SK-N-SH (cell line): ENCODE results near the gene RASA3. TPM values are rescaled to one million over a fixed set of nuclear protein-coding genes. Genes with fewer than 3 reads are reported as not detected.

Experiments
- CTCF ChIA-PET: fragments of 300-600, 350-600 bp; formaldehyde crosslinking; extraction: SDS; loops from one replicate; lab custom pipeline; 2021; lab: Yijun Ruan, JAX
- POLR2A ChIA-PET: fragments of 350-600 bp; sonication (Branson Sonifier 250); formaldehyde crosslinking; extraction: SDS; loops from one replicate; lab custom pipeline; 2020; ENCODE audit warnings: antibody characterized with exemption, inconsistent platforms; lab: Yijun Ruan, JAX
- DNase-seq: peaks from one replicate; pipeline ENCODE4 v3.0.0; 2012
- H2AFZ ChIP-seq: fragments of 200-600 bp; sonication (generic); 2 replicates; pipeline ENCODE4 v1.8.1; 2016; ENCODE audit warnings: antibody characterized with exemption, mild to moderate bottlenecking, low read depth
- H3F3A ChIP-seq: fragments of 200-600 bp; sonication (generic); replicated peaks from 2 replicates; pipeline ENCODE3; 2016; ENCODE audit warnings: antibody characterized with exemption, mild to moderate bottlenecking; ENCODE audit not compliant: insufficient read depth
- H3K27ac ChIP-seq, 2 experiments: fragments of 200-500 bp in 1 of 2; fragments of 200-600 bp in 1 of 2; sonication (Bioruptor generic) in 1 of 2; sonication (generic), shearing (Covaris generic) in 1 of 2; 2 replicates each; pipeline versions ENCODE4 v1.5.1 to v1.6.1; 2014 to 2016; ENCODE audit warnings: low read depth in 2 of 2, inconsistent platforms in 1 of 2, low read length in 1 of 2, mild to moderate bottlenecking in 1 of 2, mixed read lengths in 1 of 2
- H3K27me3 ChIP-seq: fragments of 200-600 bp; sonication (generic), shearing (Covaris generic); 2 replicates; pipeline ENCODE4 v1.6.1; 2016; ENCODE audit warnings: mixed run types; ENCODE audit not compliant: insufficient read depth
- H3K36me3 ChIP-seq, 2 experiments: fragments of 200-500 bp in 1 of 2; fragments of 200-600 bp in 1 of 2; sonication (Bioruptor generic) in 1 of 2; sonication (generic) in 1 of 2; replicated peaks in 1 of 2; 2 replicates each; pipeline versions ENCODE3 to v1.5.1; 2014 to 2016; ENCODE audit warnings: low read length in 1 of 2, mild to moderate bottlenecking in 1 of 2; ENCODE audit not compliant: insufficient read depth in 2 of 2, control insufficient read depth in 1 of 2
- H3K4me1 ChIP-seq, 2 experiments: fragments of 200-500 bp in 1 of 2; fragments of 200-600 bp in 1 of 2; sonication (Bioruptor generic) in 1 of 2; sonication (generic), shearing (Covaris generic) in 1 of 2; 2 replicates each; pipeline versions ENCODE4 v1.5.1 to v1.6.1; 2014 to 2016; ENCODE audit warnings: low read depth in 1 of 2, low read length in 1 of 2, mixed run types in 1 of 2; ENCODE audit not compliant: insufficient read depth in 2 of 2, control insufficient read depth in 1 of 2
- H3K4me2 ChIP-seq: fragments of 200-600 bp; sonication (generic), shearing (Covaris generic); 2 replicates; pipeline ENCODE4 v1.6.1; 2017; ENCODE audit warnings: mixed run types
- H3K4me3 ChIP-seq, 2 experiments: fragments of 200-500 bp in 1 of 2; fragments of 200-600 bp in 1 of 2; sonication (Bioruptor generic) in 1 of 2; sonication (generic), shearing (Covaris generic) in 1 of 2; 2 replicates each; pipeline versions ENCODE4 v1.5.1 to v1.8.1; 2014 to 2016; ENCODE audit warnings: low read depth in 2 of 2, inconsistent platforms in 1 of 2, low read length in 1 of 2, mild to moderate bottlenecking in 1 of 2, mixed read lengths in 1 of 2, moderate library complexity in 1 of 2
- H3K79me2 ChIP-seq: fragments of 200-600 bp; sonication (generic); 2 replicates; pipeline ENCODE4 v1.8.1; 2017; ENCODE audit warnings: mild to moderate bottlenecking; ENCODE audit not compliant: insufficient read depth
- H3K9ac ChIP-seq: fragments of 200-600 bp; sonication (generic); 2 replicates; pipeline ENCODE4 v1.6.1; 2017; ENCODE audit warnings: mixed run types
- H3K9me2 ChIP-seq: fragments of 200-600 bp; sonication (generic); 2 replicates; pipeline ENCODE4 v1.6.1; 2017; ENCODE audit warnings: mixed run types
- H3K9me3 ChIP-seq: fragments of 200-600 bp; sonication (generic); 2 replicates; pipeline ENCODE4 v1.6.1; 2017; ENCODE audit warnings: mixed run types, mild to moderate bottlenecking, moderate library complexity
- H4K20me1 ChIP-seq: fragments of 200-600 bp; sonication (generic); 2 replicates; pipeline ENCODE4 v1.6.1; 2017; ENCODE audit warnings: mild to moderate bottlenecking, mixed run types; ENCODE audit not compliant: insufficient read depth
- CHD2 ChIP-seq: fragments of 150-350 bp; IDR thresholded peaks from 2 replicates; pipeline ENCODE4 v1.6.1; 2018; ENCODE audit warnings: low read length; ENCODE audit not compliant: partially characterized antibody
- ELF1 ChIP-seq: IDR thresholded peaks from 2 replicates; pipeline ENCODE4 v1.4.0; 2012
- EZH2phosphoT487 ChIP-seq: fragments of 200-600 bp; sonication (generic); IDR thresholded peaks from 2 replicates; pipeline ENCODE4 v1.6.1; 2017; ENCODE audit warnings: low read depth, mixed run types, mild to moderate bottlenecking, antibody characterized with exemption, moderate library complexity, borderline replicate concordance
- GABPA ChIP-seq: IDR thresholded peaks from 2 replicates; pipeline ENCODE4 v1.4.0; 2012; ENCODE audit warnings: low read depth, mild to moderate bottlenecking
- GATA2 ChIP-seq: sonication (generic); formaldehyde crosslinking; IDR thresholded peaks from 2 replicates; pipeline ENCODE4 v1.5.0; 2020; ENCODE audit warnings: mild to moderate bottlenecking, missing genetic modification reagents
- JUND ChIP-seq: IDR thresholded peaks from 2 replicates; pipeline ENCODE4 v1.4.0; 2012
- MAX ChIP-seq: IDR thresholded peaks from 2 replicates; pipeline ENCODE4 v1.4.0; 2012; ENCODE audit warnings: low read depth
- NFIC ChIP-seq: IDR thresholded peaks from 2 replicates; pipeline ENCODE4 v1.4.0; 2012; ENCODE audit warnings: borderline replicate concordance
- POLR2AphosphoS5 ChIP-seq: IDR thresholded peaks from 2 replicates; pipeline ENCODE4 v1.6.1; 2012; ENCODE audit warnings: low read depth, low read length
- RAD21 ChIP-seq: IDR thresholded peaks from 2 replicates; pipeline ENCODE4 v1.6.1; 2012; ENCODE audit warnings: mild to moderate bottlenecking, low read length
- REST ChIP-seq: IDR thresholded peaks from 2 replicates; pipeline ENCODE4 v1.6.1; 2012; ENCODE audit warnings: mild to moderate bottlenecking, low read depth, low read length, moderate library complexity
- RXRA ChIP-seq: IDR thresholded peaks from 2 replicates; pipeline ENCODE4 v1.4.0; 2012; ENCODE audit warnings: low read depth, mild to moderate bottlenecking, borderline replicate concordance
- SIN3A ChIP-seq: IDR thresholded peaks from 2 replicates; pipeline ENCODE4 v1.6.1; 2012; ENCODE audit warnings: low read depth, mild to moderate bottlenecking, low read length, moderate library complexity, borderline replicate concordance
- TEAD4 ChIP-seq: IDR thresholded peaks from 2 replicates; pipeline ENCODE4 v1.4.0; 2012; ENCODE audit warnings: mild to moderate bottlenecking, borderline replicate concordance; ENCODE audit not compliant: insufficient read depth
- USF1 ChIP-seq: IDR thresholded peaks from 2 replicates; pipeline ENCODE4 v1.4.0; 2012; ENCODE audit warnings: low read depth, borderline replicate concordance
- WGBS: methylation state at CpG from one replicate; pipeline ENCODE4 v1.1.6; 2017; ENCODE audit warnings: low lambda C conversion rate; 5-methylcytosine and 5-hydroxymethylcytosine counted together
- polyA plus RNA-seq, 3 experiments: library from polyadenylated mRNA; depleted of rRNA; stranded (reverse); fragments of >200 nt; gene quantifications; 2 replicates each; pipeline ENCODE4 v1.2.3, GENCODE V29; 2012

The RASA3 gene
- polyA plus RNA-seq, 1 of the 3 experiments (the other 2 are of a cell fraction) = 25.1 TPM

- Histone ChIP-seq H3K27ac (no peak overlapping the region; a peak in 1 of 4 replicates), H3F3A (no peaks in the 10 kb centered on the region), H3K9me2 (no peaks in the 10 kb centered on the region), H3K9me3 (no peaks in the 10 kb centered on the region), H2AFZ (no peak overlapping the region), H3K4me2 (no peak overlapping the region), H3K79me2 (peaks cover 72% of the 10 kb centered on the region), H4K20me1 (peaks cover 62% of the 10 kb centered on the region), H3K4me1 (peaks cover 7 to 21% of the 10 kb centered on the region in 2 experiments; a peak in 3 of 4 replicates), H3K27me3 (no peaks in the 10 kb centered on the region), H3K9ac (no peak overlapping the region), H3K4me3 (no peak overlapping the region), H3K36me3 (peaks cover 0 to 11% of the 10 kb centered on the region in 2 experiments)
- CTCF ChIA-PET = no interaction called here
- POLR2A ChIA-PET = no interaction called here
- no peak for DNase-seq
- no peak for TF ChIP-seq TEAD4
- no peak for TF ChIP-seq NFIC
- TF ChIP-seq EZH2phosphoT487 = no peak
- no peak for TF ChIP-seq ELF1
- TF ChIP-seq MAX = no peak
- no peak for TF ChIP-seq CHD2
- TF ChIP-seq GABPA = no peak
- no peak for TF ChIP-seq POLR2AphosphoS5
- TF ChIP-seq SIN3A = no peak
- no peak for TF ChIP-seq RXRA
- no peak for TF ChIP-seq REST
- no peak for TF ChIP-seq GATA2 (CRISPR knock-in tag)
- TF ChIP-seq RAD21 = no peak
- TF ChIP-seq USF1 = no peak
- TF ChIP-seq JUND = no peak
- WGBS = 97% methylated on average over 24 of the region's 34 CpGs
These were observed 51.5 kb downstream of the RASA3 start for GRCh38 chr13:114080739-114081561.
